NCI-H345 (cell line): Measurements from ENCODE around the gene MRAS.

Experiments
- DNase-seq: peaks from one replicate; lab custom pipeline; 2025; lab: John Stamatoyannopoulos, UW

MRAS gene

GRCh38 chr3:138340511-138340910 lies 7.9 kb upstream of the MRAS start:
- no peak for DNase-seq

GRCh38 chr3:138344754-138345153 lies 3.6 kb upstream of the MRAS start:
- DNase-seq: no peak

GRCh38 chr3:138348754-138349739 lies 668 bp downstream of the MRAS start:
- peak; percentile 4 for DNase-seq

- DNase-seq: no peak
Measured at GRCh38 chr3:138349926-138350665, 1.7 kb downstream of the MRAS start.

GRCh38 chr3:138351151-138351550 lies 2.8 kb downstream of the MRAS start:
- no peak for DNase-seq

- DNase-seq: no peak
Measured at GRCh38 chr3:138351916-138352550, 3.7 kb downstream of the MRAS start.

- DNase-seq: no peak
Measured at GRCh38 chr3:138354376-138354775, 6.0 kb downstream of the MRAS start.

- no peak for DNase-seq
Measured at GRCh38 chr3:138355071-138355470, 6.7 kb downstream of the MRAS start.

GRCh38 chr3:138356730-138357405 lies 8.5 kb downstream of the MRAS start:
- DNase-seq: no peak

- DNase-seq: no peak
Measured at GRCh38 chr3:138359148-138359918, 11.0 kb downstream of the MRAS start.

GRCh38 chr3:138359919-138360868 lies 11.8 kb downstream of the MRAS start:
- no peak for DNase-seq

GRCh38 chr3:138360869-138361525 lies 12.6 kb downstream of the MRAS start:
- no peak for DNase-seq

- DNase-seq: no peak
Measured at GRCh38 chr3:138361561-138361971, 13.2 kb downstream of the MRAS start.

- no peak for DNase-seq
Measured at GRCh38 chr3:138362538-138362937, 14.2 kb downstream of the MRAS start.

GRCh38 chr3:138363322-138363721 lies 14.9 kb downstream of the MRAS start:
- no peak for DNase-seq

- no peak for DNase-seq
Measured at GRCh38 chr3:138364356-138365252, 16.2 kb downstream of the MRAS start.

- no peak for DNase-seq
Measured at GRCh38 chr3:138365253-138365555, 16.8 kb downstream of the MRAS start.

GRCh38 chr3:138366006-138366759 lies 17.8 kb downstream of the MRAS start:
- DNase-seq: no peak
